Measurements from ENCODE around the gene BARHL1. TPM values are rescaled to one million over a fixed set of nuclear protein-coding genes. Genes with fewer than 3 reads are reported as not detected.

BARHL1 gene
- total and polyA plus RNA-seq, 2 donors (not counting 3 experiments of a cell fraction or from before 2014, with no cell fraction given), result not detected

DNA sequence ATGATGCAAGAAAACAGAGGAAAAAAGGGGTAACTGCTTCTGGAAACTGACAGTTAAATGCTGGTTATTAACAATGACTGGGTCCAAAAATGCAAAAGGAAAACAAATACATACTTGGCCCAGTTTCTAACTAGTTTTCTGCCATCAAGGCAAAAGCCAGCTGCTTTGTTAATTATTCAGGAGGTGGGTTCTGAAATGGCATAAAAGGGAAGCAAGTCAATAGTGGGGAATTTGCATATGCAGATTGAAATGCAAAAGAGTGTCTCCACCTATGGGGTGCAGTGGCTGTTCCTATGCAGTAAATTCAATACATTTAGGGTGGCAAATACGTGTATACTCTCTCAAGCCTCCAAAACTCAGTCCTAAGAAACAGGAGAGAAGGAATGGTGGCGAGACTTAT is 33.4 kb downstream of the BARHL1 start:
- H2AFZ ChIP-seq (ENCODE audit: low read depth, low read length), result no peak overlapping the region
- H3K36me3 ChIP-seq (ENCODE audit: control insufficient read depth in 2 of 2, extremely low read depth in 1 of 2, insufficient read depth in 2 of 2, low read length in 2 of 2), result peaks cover 8 to 13% of the 10 kb centered on the region in 2 experiments
- BruUV-seq (replicated peaks), result no TSS peak
- CTCF ChIA-PET, result no interaction called here
- POLR2A ChIA-PET, result interaction anchor here (0.6 kb wide), 1 partner anchor 38 kb away, joined by 7 read pairs; no protein-coding TSS in a partner anchor
- no peaks in the 10 kb centered on the region for H4K20me1 ChIP-seq (replicated peaks; ENCODE audit: control insufficient read depth, extremely low read depth, insufficient read depth, low read length)
- H3K9me3 ChIP-seq (replicated peaks; ENCODE audit: control insufficient read depth, insufficient read depth, low read length), result no peaks in the 10 kb centered on the region
- no peak overlapping the region for H3K4me2 ChIP-seq (ENCODE audit: insufficient read depth, low read length)
- no peak overlapping the region for H3K9ac ChIP-seq (replicated peaks; ENCODE audit: extremely low read depth, insufficient read depth, low read length)
- no peak for TF ChIP-seq POLR2AphosphoS5 (IDR thresholded peaks at IDR 0.05; ENCODE audit: insufficient read depth, low read depth, low read length)
- no peak for TF ChIP-seq GATA2 (IDR thresholded peaks at IDR 0.05; ENCODE audit: insufficient read depth, insufficient read length, low read depth, low read length)
- TF ChIP-seq, protein P1, sequence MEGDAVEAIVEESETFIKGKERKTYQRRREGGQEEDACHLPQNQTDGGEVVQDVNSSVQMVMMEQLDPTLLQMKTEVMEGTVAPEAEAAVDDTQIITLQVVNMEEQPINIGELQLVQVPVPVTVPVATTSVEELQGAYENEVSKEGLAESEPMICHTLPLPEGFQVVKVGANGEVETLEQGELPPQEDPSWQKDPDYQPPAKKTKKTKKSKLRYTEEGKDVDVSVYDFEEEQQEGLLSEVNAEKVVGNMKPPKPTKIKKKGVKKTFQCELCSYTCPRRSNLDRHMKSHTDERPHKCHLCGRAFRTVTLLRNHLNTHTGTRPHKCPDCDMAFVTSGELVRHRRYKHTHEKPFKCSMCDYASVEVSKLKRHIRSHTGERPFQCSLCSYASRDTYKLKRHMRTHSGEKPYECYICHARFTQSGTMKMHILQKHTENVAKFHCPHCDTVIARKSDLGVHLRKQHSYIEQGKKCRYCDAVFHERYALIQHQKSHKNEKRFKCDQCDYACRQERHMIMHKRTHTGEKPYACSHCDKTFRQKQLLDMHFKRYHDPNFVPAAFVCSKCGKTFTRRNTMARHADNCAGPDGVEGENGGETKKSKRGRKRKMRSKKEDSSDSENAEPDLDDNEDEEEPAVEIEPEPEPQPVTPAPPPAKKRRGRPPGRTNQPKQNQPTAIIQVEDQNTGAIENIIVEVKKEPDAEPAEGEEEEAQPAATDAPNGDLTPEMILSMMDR (IDR thresholded peaks at IDR 0.05; ENCODE audit: extremely low read depth in 1 of 2, insufficient read depth in 1 of 2, low read depth in 1 of 2, low read length in 2 of 2), result no peak
- TF ChIP-seq POLR2A (IDR thresholded peaks at IDR 0.05; ENCODE audit: low read depth, low read length), result no peak
- no peak for TF ChIP-seq FOS (IDR thresholded peaks at IDR 0.05; ENCODE audit: borderline replicate concordance, insufficient read depth, low read length)
- TF ChIP-seq, protein P2, sequence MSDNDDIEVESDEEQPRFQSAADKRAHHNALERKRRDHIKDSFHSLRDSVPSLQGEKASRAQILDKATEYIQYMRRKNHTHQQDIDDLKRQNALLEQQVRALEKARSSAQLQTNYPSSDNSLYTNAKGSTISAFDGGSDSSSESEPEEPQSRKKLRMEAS (IDR thresholded peaks at IDR 0.05; ENCODE audit: insufficient read depth, insufficient read length), result no peak
- TF ChIP-seq EZH2 (IDR thresholded peaks at IDR 0.05; ENCODE audit: borderline replicate concordance, low read depth, low read length, severe bottlenecking), result no peak
- no peak for TF ChIP-seq MYC (IDR thresholded peaks at IDR 0.05; ENCODE audit: low read depth, low read length)
- TF ChIP-seq JUN (IDR thresholded peaks at IDR 0.05; ENCODE audit: borderline replicate concordance, insufficient read depth, insufficient read length, low read depth), result no peak
- H3K4me3 ChIP-seq (replicated peaks in 1 of 3; ENCODE audit: insufficient read depth in 1 of 3, low read depth in 1 of 3, low read length in 3 of 3), result no peak overlapping the region
- no peak overlapping the region for H3K27ac ChIP-seq (ENCODE audit: insufficient read depth, low read depth, low read length)
- no peaks in the 10 kb centered on the region for H3K79me2 ChIP-seq (ENCODE audit: control insufficient read depth, insufficient read depth, low read length)
- FAIRE-seq (no peak), DNase-seq (ENCODE audit: low read depth, low spot score) (no peak)
- intact Hi-C loops (cut with micrococcal nuclease), result no loop called here
- no peaks in the 10 kb centered on the region for H3K4me1 ChIP-seq (ENCODE audit: control insufficient read depth, extremely low read depth, insufficient read depth, low read length)
- no peaks in the 10 kb centered on the region for H3K27me3 ChIP-seq (ENCODE audit: control insufficient read depth in 2 of 2, insufficient read depth in 2 of 2, low read length in 2 of 2)
- no peaks in the 10 kb centered on the region for H3K9me1 ChIP-seq (replicated peaks; ENCODE audit: control insufficient read depth, extremely low read depth, insufficient read depth, low read length)
- dilution Hi-C loops (cut with MboI; ENCODE audit: extremely low pct_ligation_motif_present, low sequenced_read_pairs), result no loop called here

Measured in endothelial cell of umbilical vein (primary cell).